C4-2B (cell line): ENCODE results near the gene GIT1.

Experiments used
- ZFX ChIP-seq: fragments of 450-650 bp; IDR thresholded peaks from 2 replicates; pipeline ENCODE4 v1.6.1; 2017
- TF ChIP-seq, protein P1 (sequence below): fragments of 450-650 bp; conservative IDR thresholded peaks from 2 replicates; pipeline ENCODE4 v1.5.1; 2017; ENCODE audit warnings: mild to moderate bottlenecking

DNA sequence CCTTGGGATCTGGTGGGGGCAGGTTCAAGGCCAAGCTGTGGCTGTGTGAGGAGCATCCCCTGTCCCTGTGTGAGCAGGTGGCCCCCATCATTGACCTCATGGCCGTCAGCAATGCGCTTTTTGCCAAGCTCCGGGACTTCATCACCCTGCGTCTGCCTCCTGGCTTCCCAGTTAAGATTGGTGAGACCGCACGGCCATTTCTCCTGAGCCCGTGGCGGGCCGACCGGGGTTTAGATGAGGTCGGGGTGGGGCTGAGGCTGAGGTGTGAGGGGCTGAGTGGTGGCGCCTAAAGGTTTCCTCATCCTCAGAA is 22.6 kb upstream of the GIT1 start:
- TF ChIP-seq, protein P1, sequence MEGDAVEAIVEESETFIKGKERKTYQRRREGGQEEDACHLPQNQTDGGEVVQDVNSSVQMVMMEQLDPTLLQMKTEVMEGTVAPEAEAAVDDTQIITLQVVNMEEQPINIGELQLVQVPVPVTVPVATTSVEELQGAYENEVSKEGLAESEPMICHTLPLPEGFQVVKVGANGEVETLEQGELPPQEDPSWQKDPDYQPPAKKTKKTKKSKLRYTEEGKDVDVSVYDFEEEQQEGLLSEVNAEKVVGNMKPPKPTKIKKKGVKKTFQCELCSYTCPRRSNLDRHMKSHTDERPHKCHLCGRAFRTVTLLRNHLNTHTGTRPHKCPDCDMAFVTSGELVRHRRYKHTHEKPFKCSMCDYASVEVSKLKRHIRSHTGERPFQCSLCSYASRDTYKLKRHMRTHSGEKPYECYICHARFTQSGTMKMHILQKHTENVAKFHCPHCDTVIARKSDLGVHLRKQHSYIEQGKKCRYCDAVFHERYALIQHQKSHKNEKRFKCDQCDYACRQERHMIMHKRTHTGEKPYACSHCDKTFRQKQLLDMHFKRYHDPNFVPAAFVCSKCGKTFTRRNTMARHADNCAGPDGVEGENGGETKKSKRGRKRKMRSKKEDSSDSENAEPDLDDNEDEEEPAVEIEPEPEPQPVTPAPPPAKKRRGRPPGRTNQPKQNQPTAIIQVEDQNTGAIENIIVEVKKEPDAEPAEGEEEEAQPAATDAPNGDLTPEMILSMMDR: no peak
- TF ChIP-seq ZFX: no peak
